HCT116 (cell line): ENCODE measurements around the gene KAT14. TPM values are rescaled to one million over a fixed set of nuclear protein-coding genes. Genes with fewer than 3 reads are reported as not detected.

Source experiments
- ATAC-seq: fragments of 200-7000 bp; cut with Tn5 transposase; 2 replicates; pipeline ENCODE4 v1.9.1; 2020; ENCODE audit warnings: mild to moderate bottlenecking, moderate library complexity
- BruUV-seq: library from RNA; stranded (reverse); fragments of 400-500 nt; replicated peaks from 2 replicates; lab custom pipeline; 2021; lab: Mats Ljungman, UMichigan
- CTCF ChIA-PET: fragments of 300-600 bp; sonication (Branson Sonifier 250); formaldehyde crosslinking; loops from one replicate; lab custom pipeline; 2021; ENCODE audit warnings: antibody characterized with exemption; lab: Charles Lee
- POLR2A ChIA-PET: fragments of 300-600, 350-600 bp; sonication (Branson Sonifier 250); formaldehyde crosslinking; loops from one replicate; lab custom pipeline; 2021; ENCODE audit warnings: antibody characterized with exemption; lab: Charles Lee
- RAD21 ChIA-PET, 2 experiments: fragments of 300-600 bp; sonication (Branson Sonifier 250); formaldehyde crosslinking; loops; one replicate each; lab custom pipeline; 2023; ENCODE audit warnings: low total read pairs in 2 of 2; ENCODE audit not compliant: uncharacterized antibody in 2 of 2, unreplicated experiment in 2 of 2, low non-redundant PET in 1 of 2; lab: Charles Lee
- DNase-seq: peaks from one replicate; pipeline ENCODE4 v3.0.0-alpha.2; 2010; ENCODE audit warnings: low read depth, low spot score
- H2AFZ ChIP-seq: fragments of 200-600 bp; shearing (Covaris generic), sonication (generic); 2 replicates; pipeline ENCODE4 v1.6.1; 2017; ENCODE audit warnings: low read depth, mixed run types, mixed read lengths, antibody characterized with exemption, low read length; ENCODE audit not compliant: poor library complexity, severe bottlenecking
- H3K27ac ChIP-seq: 2 replicates; pipeline ENCODE4 v1.5.1; 2012; ENCODE audit warnings: low read depth, low read length
- H3K27me3 ChIP-seq: fragments of 200-600 bp; sonication (generic); 2 replicates; pipeline ENCODE4 v1.6.1; 2016; ENCODE audit warnings: mixed run types, low read length, mixed read lengths; ENCODE audit not compliant: insufficient read depth
- H3K36me3 ChIP-seq, 2 experiments: fragments of 200-500 bp in 1 of 2; fragments of 200-600 bp in 1 of 2; sonication (Bioruptor generic) in 1 of 2; sonication (generic) in 1 of 2; 2 replicates each; pipeline versions ENCODE4 v1.5.1 to v1.6.1; 2014 to 2016; ENCODE audit warnings: low read length in 2 of 2, inconsistent platforms in 1 of 2, mixed read lengths in 1 of 2, mixed run types in 1 of 2; ENCODE audit not compliant: insufficient read depth in 2 of 2, control insufficient read depth in 1 of 2
- H3K4me1 ChIP-seq, 2 experiments: fragments of 200-600 bp in 1 of 2; sonication (generic) in 1 of 2; 2 replicates each; pipeline versions ENCODE4 v1.5.1 to v1.6.1; 2012 to 2017; ENCODE audit warnings: low read length in 2 of 2, inconsistent platforms in 1 of 2, mild to moderate bottlenecking in 1 of 2, mixed read lengths in 1 of 2, mixed run types in 1 of 2, moderate library complexity in 1 of 2; ENCODE audit not compliant: insufficient read depth in 2 of 2, control insufficient read depth in 1 of 2
- H3K4me2 ChIP-seq: fragments of 200-600 bp; sonication (generic); 2 replicates; pipeline ENCODE4 v1.6.1; 2017; ENCODE audit warnings: mixed run types, low read length, mixed read lengths
- H3K4me3 ChIP-seq, 2 experiments: fragments of 200-600 bp in 1 of 2; sonication (generic) in 1 of 2; replicated peaks in 1 of 2; 2 replicates each; pipeline ENCODE4 v1.5.1; 2011 to 2016; ENCODE audit warnings: low read length in 2 of 2, control low read depth in 1 of 2, low read depth in 1 of 2, mild to moderate bottlenecking in 1 of 2, mixed read lengths in 1 of 2, mixed run types in 1 of 2
- H3K79me2 ChIP-seq: fragments of 200-600 bp; sonication (generic); 2 replicates; pipeline ENCODE4 v1.6.1; 2017; ENCODE audit warnings: mild to moderate bottlenecking, mixed run types, low read length, moderate library complexity, mixed read lengths; ENCODE audit not compliant: insufficient read depth
- H3K9ac ChIP-seq: fragments of 200-600 bp; sonication (generic); 2 replicates; pipeline ENCODE4 v1.6.1; 2016; ENCODE audit warnings: low read length, mixed read lengths
- H3K9me2 ChIP-seq: fragments of 200-600 bp; sonication (generic), shearing (Covaris generic); 2 replicates; pipeline ENCODE4 v1.6.1; 2017; ENCODE audit warnings: mixed run types, mild to moderate bottlenecking, moderate library complexity; ENCODE audit not compliant: insufficient read depth
- H3K9me3 ChIP-seq, 2 experiments: fragments of 200-500 bp in 1 of 2; fragments of 200-600 bp in 1 of 2; sonication (Bioruptor generic) in 1 of 2; sonication (generic) in 1 of 2; 2 replicates each; pipeline ENCODE4 v1.6.1; 2014 to 2017; ENCODE audit warnings: low read length in 2 of 2, mixed read lengths in 2 of 2, inconsistent platforms in 1 of 2, low read depth in 1 of 2, mild to moderate bottlenecking in 1 of 2, mixed run types in 1 of 2, moderate library complexity in 1 of 2; ENCODE audit not compliant: control insufficient read depth in 1 of 2, insufficient read depth in 1 of 2
- H4K20me1 ChIP-seq: fragments of 200-600 bp; sonication (generic), shearing (Covaris generic); 2 replicates; pipeline ENCODE4 v1.6.1; 2017; ENCODE audit warnings: mixed run types, mild to moderate bottlenecking, moderate library complexity; ENCODE audit not compliant: insufficient read depth
- ELF1 ChIP-seq: IDR thresholded peaks from 2 replicates; pipeline ENCODE4 v1.6.1; 2012; ENCODE audit warnings: low read depth, borderline replicate concordance
- EZH2phosphoT487 ChIP-seq: fragments of 200-600 bp; IDR thresholded peaks from 2 replicates; pipeline ENCODE4 v1.6.1; 2018; ENCODE audit warnings: antibody characterized with exemption, borderline replicate concordance
- POLR2A ChIP-seq: IDR thresholded peaks from 2 replicates; pipeline ENCODE4 v1.7.0; 2011; ENCODE audit warnings: borderline replicate concordance; ENCODE audit not compliant: insufficient read depth, insufficient read length; ENCODE audit errors: extremely low read depth
- ZFX ChIP-seq: fragments of 450-650 bp; IDR thresholded peaks from 2 replicates; pipeline ENCODE4 v1.6.1; 2017
- ZNF274 ChIP-seq: fragments of 200-500 bp; sonication (Bioruptor generic); IDR thresholded peaks from 2 replicates; pipeline ENCODE4 v1.6.1; 2014; ENCODE audit warnings: mild to moderate bottlenecking, low read depth, low read length, inconsistent platforms
- intact Hi-C: fragments of 100-400 bp; cut with micrococcal nuclease; formaldehyde crosslinking; loops from 2 replicates; pipeline ENCODE4 v1.10.0; 2022
- total RNA-seq: library from RNA; stranded (reverse); gene quantifications from one replicate; pipeline ENCODE4 v1.2.1, GENCODE V29; 2021; ENCODE audit not compliant: unreplicated experiment
- TF ChIP-seq, protein P1 (sequence below): IDR thresholded peaks from 2 replicates; pipeline ENCODE4 v1.6.1; 2012
- TF ChIP-seq, protein P2 (sequence below): IDR thresholded peaks from 2 replicates; pipeline ENCODE4 v1.6.1; 2012
- TF ChIP-seq, protein P3 (sequence below), 3 experiments: fragments of 200-600 bp in 1 of 3; sonication (generic) in 1 of 3; IDR thresholded peaks in 2 of 3; conservative IDR thresholded peaks in 1 of 3; 2 replicates each; pipeline ENCODE4 v1.5.1; 2012 to 2017; ENCODE audit warnings: low read depth in 2 of 3, low read length in 2 of 3, antibody characterized with exemption in 1 of 3, borderline replicate concordance in 1 of 3, control low read depth in 1 of 3, mild to moderate bottlenecking in 1 of 3, mixed read lengths in 1 of 3, mixed run types in 1 of 3, moderate library complexity in 1 of 3; ENCODE audit not compliant: insufficient read depth in 1 of 3

The KAT14 gene
- total RNA-seq, 1 experiment from 2014 or later: 11.4 TPM

GRCh38 chr20:18090044-18090443 lies 47.6 kb upstream of the KAT14 start:
- DNase-seq (no peak), ATAC-seq (0 out of 2 replicates have a peak, but pooled peaks have one; percentile 36)
- Histone ChIP-seq H3K9ac (no peak overlapping the region), H3K9me2 (no peaks in the 10 kb centered on the region), H3K4me3 (no peak overlapping the region), H3K36me3 (no peaks in the 10 kb centered on the region), H3K27me3 (no peaks in the 10 kb centered on the region), H3K4me1 (no peaks in the 10 kb centered on the region), H4K20me1 (no peaks in the 10 kb centered on the region), H2AFZ (no peak overlapping the region), H3K27ac (no peak overlapping the region), H3K9me3 (no peaks in the 10 kb centered on the region), H3K79me2 (no peaks in the 10 kb centered on the region), H3K4me2 (no peak overlapping the region)
- CTCF ChIA-PET: no interaction called here
- no TSS peak for BruUV-seq
- TF ChIP-seq, protein P1, sequence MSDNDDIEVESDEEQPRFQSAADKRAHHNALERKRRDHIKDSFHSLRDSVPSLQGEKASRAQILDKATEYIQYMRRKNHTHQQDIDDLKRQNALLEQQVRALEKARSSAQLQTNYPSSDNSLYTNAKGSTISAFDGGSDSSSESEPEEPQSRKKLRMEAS: no peak
- TF ChIP-seq EZH2phosphoT487: no peak
- no peak for TF ChIP-seq ZNF274
- no peak for TF ChIP-seq ELF1
- TF ChIP-seq, protein P2, sequence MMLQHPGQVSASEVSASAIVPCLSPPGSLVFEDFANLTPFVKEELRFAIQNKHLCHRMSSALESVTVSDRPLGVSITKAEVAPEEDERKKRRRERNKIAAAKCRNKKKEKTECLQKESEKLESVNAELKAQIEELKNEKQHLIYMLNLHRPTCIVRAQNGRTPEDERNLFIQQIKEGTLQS: no peak
- no peak for TF ChIP-seq POLR2A
- TF ChIP-seq ZFX: no peak
- TF ChIP-seq, protein P3, sequence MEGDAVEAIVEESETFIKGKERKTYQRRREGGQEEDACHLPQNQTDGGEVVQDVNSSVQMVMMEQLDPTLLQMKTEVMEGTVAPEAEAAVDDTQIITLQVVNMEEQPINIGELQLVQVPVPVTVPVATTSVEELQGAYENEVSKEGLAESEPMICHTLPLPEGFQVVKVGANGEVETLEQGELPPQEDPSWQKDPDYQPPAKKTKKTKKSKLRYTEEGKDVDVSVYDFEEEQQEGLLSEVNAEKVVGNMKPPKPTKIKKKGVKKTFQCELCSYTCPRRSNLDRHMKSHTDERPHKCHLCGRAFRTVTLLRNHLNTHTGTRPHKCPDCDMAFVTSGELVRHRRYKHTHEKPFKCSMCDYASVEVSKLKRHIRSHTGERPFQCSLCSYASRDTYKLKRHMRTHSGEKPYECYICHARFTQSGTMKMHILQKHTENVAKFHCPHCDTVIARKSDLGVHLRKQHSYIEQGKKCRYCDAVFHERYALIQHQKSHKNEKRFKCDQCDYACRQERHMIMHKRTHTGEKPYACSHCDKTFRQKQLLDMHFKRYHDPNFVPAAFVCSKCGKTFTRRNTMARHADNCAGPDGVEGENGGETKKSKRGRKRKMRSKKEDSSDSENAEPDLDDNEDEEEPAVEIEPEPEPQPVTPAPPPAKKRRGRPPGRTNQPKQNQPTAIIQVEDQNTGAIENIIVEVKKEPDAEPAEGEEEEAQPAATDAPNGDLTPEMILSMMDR (IDR thresholded peaks at IDR 0.05 in 2 of 3, conservative IDR thresholded peaks at IDR 0.05 in 1 of 3; ENCODE audit: borderline replicate concordance in 1 of 3, insufficient read depth in 1 of 3, low read depth in 2 of 3, low read length in 2 of 3): peak in 1 of 3 experiments; percentile 32; a peak in 1 of 6 replicates
- RAD21 ChIA-PET: no interaction called here
- intact Hi-C loops: no loop called here
- POLR2A ChIA-PET: no interaction called here
